B cell (primary cell): Measurements from ENCODE around the gene IKZF2. TPM values are rescaled to one million over a fixed set of nuclear protein-coding genes. Genes with fewer than 3 reads are reported as not detected.
A peak's percentile ranks its signal among the peaks of the same experiment; 100 is the strongest.

Experiments used
- ATAC-seq: fragments of 200-7000 bp; cut with Tn5 transposase; one replicate; pipeline ENCODE4 v1.10.0; 2021; ENCODE audit warnings: low read depth, mild to moderate bottlenecking, moderate number of reproducible peaks, moderate library complexity
- CTCF ChIA-PET: fragments of 350-600 bp; sonication (Branson Sonifier 250); formaldehyde crosslinking; loops from one replicate; lab custom pipeline; 2021; ENCODE audit warnings: antibody characterized with exemption, inconsistent platforms; lab: Charles Lee
- POLR2A ChIA-PET: fragments of 350-600 bp; sonication (Branson Sonifier 250); formaldehyde crosslinking; loops from one replicate; lab custom pipeline; 2021; ENCODE audit warnings: antibody characterized with exemption; lab: Charles Lee
- DNase-seq: peaks from one replicate; pipeline ENCODE4 v3.0.0; 2013
- H2AFZ ChIP-seq: 2 replicates; pipeline ENCODE4 v1.6.1; 2012; ENCODE audit warnings: mild to moderate bottlenecking, low read depth, low read length; ENCODE audit not compliant: insufficient read depth, poor library complexity, severe bottlenecking
- H3K27ac ChIP-seq, 2 donors: 1 replicate in 1 of 2; 2 replicates in 1 of 2; pipeline ENCODE4 v1.5.1; 2012 to 2013; ENCODE audit warnings: low read length in 2 of 2, mild to moderate bottlenecking in 2 of 2, moderate library complexity in 1 of 2
- H3K27me3 ChIP-seq, 4 experiments: fragments of 200-600 bp in 1 of 4; sonication (generic) in 1 of 4; replicated peaks in 1 of 4; 1 replicate in 2 of 4; 2 replicates in 2 of 4; pipeline versions ENCODE4 v1.6.1 to v1.7.0; 2013 to 2016; ENCODE audit warnings: low read length in 3 of 4, mild to moderate bottlenecking in 2 of 4, mixed read lengths in 1 of 4, moderate library complexity in 1 of 4; ENCODE audit not compliant: insufficient read depth in 4 of 4, control insufficient read depth in 3 of 4; ENCODE audit errors: control extremely low read depth in 1 of 4
- H3K36me3 ChIP-seq, 2 experiments: replicated peaks in 1 of 2; 1 replicate in 1 of 2; 2 replicates in 1 of 2; pipeline versions ENCODE4 v1.6.1 to v1.7.1; 2013; ENCODE audit warnings: low read length in 1 of 2; ENCODE audit not compliant: insufficient read depth in 2 of 2, control insufficient read depth in 1 of 2; ENCODE audit errors: control extremely low read depth in 1 of 2, extremely low read depth in 1 of 2
- H3K4me1 ChIP-seq, 2 donors: fragments of 200-600 bp in 1 of 2; sonication (generic) in 1 of 2; 1 replicate in 1 of 2; 2 replicates in 1 of 2; pipeline versions ENCODE4 v1.5.1 to v1.6.1; 2013 to 2017; ENCODE audit warnings: low read length in 2 of 2; ENCODE audit not compliant: control insufficient read depth in 2 of 2, insufficient read depth in 2 of 2
- H3K4me2 ChIP-seq: replicated peaks from 2 replicates; pipeline ENCODE3; 2012; ENCODE audit warnings: mild to moderate bottlenecking, low read depth, low read length; ENCODE audit not compliant: poor library complexity, severe bottlenecking
- H3K4me3 ChIP-seq, 5 experiments: fragments of 200-600 bp in 1 of 5; sonication (generic) in 1 of 5; 1 replicate in 3 of 5; 2 replicates in 2 of 5; pipeline versions ENCODE4 v1.5.1 to v1.7.0; 2011 to 2016; ENCODE audit warnings: low read length in 4 of 5, mild to moderate bottlenecking in 4 of 5, low read depth in 2 of 5, control low read depth in 1 of 5, moderate library complexity in 1 of 5; ENCODE audit not compliant: insufficient read depth in 1 of 5; ENCODE audit errors: control extremely low read depth in 1 of 5, extremely low read depth in 1 of 5
- H3K79me2 ChIP-seq: fragments of 200-600 bp; sonication (generic); one replicate; pipeline ENCODE4 v1.6.0; 2016; ENCODE audit warnings: low read length; ENCODE audit not compliant: control insufficient read depth, insufficient read depth
- H3K9ac ChIP-seq: fragments of 200-600 bp; sonication (generic); 2 replicates; pipeline ENCODE4 v1.6.1; 2017; ENCODE audit warnings: mild to moderate bottlenecking, low read length, moderate library complexity
- H3K9me3 ChIP-seq, 3 donors: one replicate each; pipeline versions ENCODE4 v1.6.1 to v1.7.1; 2013; ENCODE audit warnings: low read length in 2 of 3; ENCODE audit not compliant: control insufficient read depth in 2 of 3, insufficient read depth in 1 of 3; ENCODE audit errors: control extremely low read depth in 1 of 3
- H4K20me1 ChIP-seq: 2 replicates; pipeline ENCODE4 v1.6.0; 2012; ENCODE audit warnings: mild to moderate bottlenecking, low read length; ENCODE audit not compliant: insufficient read depth, control insufficient read depth, poor library complexity, severe bottlenecking
- H3K27ac Mint-ChIP-seq: one replicate; pipeline ENCODE4 v1.8.0; 2021; ENCODE audit warnings: mixed read lengths
- H3K27me3 Mint-ChIP-seq: one replicate; pipeline ENCODE4 v1.8.0; 2021; ENCODE audit warnings: mixed read lengths
- H3K4me1 Mint-ChIP-seq: one replicate; pipeline ENCODE4 v1.8.0; 2021; ENCODE audit warnings: mixed read lengths
- H3K4me3 Mint-ChIP-seq: one replicate; pipeline ENCODE4 v1.8.0; 2021; ENCODE audit warnings: mixed read lengths
- H3K9me3 Mint-ChIP-seq: one replicate; pipeline ENCODE4 v1.8.0; 2022; ENCODE audit warnings: mixed read lengths; ENCODE audit not compliant: insufficient read depth
- EZH2 ChIP-seq: IDR thresholded peaks from 2 replicates; pipeline ENCODE4 v1.6.1; 2012; ENCODE audit warnings: borderline replicate concordance, low read depth, mild to moderate bottlenecking, moderate library complexity, low read length; ENCODE audit not compliant: insufficient read depth, poor library complexity, severe bottlenecking
- WGBS: methylation state at CpG from one replicate; pipeline ENCODE4 v1.1.5; 2013; ENCODE audit warnings: missing lambda C conversion rate; ENCODE audit not compliant: insufficient coverage; 5-methylcytosine and 5-hydroxymethylcytosine counted together
- intact Hi-C: fragments of 100-400 bp; cut with micrococcal nuclease; formaldehyde crosslinking; loops from one replicate; pipeline ENCODE4 v1.10.0; 2022
- polyA plus RNA-seq: library from polyadenylated mRNA; depleted of rRNA; stranded (reverse); fragments of >200 nt; gene quantifications from 2 replicates; pipeline ENCODE4 v1.2.3, GENCODE V29; 2012
- total RNA-seq, 2 donors: library from RNA; stranded (reverse); fragments of 120-200 nt in 1 of 2; gene quantifications; 1 replicate in 1 of 2; 2 replicates in 1 of 2; pipeline versions ENCODE4 v1.2.3 to v1.2.4, GENCODE V29; 2013 to 2022
- TF ChIP-seq, protein P1 (sequence below): fragments of 200-600 bp; IDR thresholded peaks from one replicate; pipeline ENCODE4 v1.8.0; 2022; ENCODE audit warnings: antibody characterized with exemption, mild to moderate bottlenecking

The IKZF2 gene
- total and polyA plus RNA-seq, 2 donors (not counting 1 experiment from before 2014, with no cell fraction given) = 2.5 to 49.3 TPM

DNA sequence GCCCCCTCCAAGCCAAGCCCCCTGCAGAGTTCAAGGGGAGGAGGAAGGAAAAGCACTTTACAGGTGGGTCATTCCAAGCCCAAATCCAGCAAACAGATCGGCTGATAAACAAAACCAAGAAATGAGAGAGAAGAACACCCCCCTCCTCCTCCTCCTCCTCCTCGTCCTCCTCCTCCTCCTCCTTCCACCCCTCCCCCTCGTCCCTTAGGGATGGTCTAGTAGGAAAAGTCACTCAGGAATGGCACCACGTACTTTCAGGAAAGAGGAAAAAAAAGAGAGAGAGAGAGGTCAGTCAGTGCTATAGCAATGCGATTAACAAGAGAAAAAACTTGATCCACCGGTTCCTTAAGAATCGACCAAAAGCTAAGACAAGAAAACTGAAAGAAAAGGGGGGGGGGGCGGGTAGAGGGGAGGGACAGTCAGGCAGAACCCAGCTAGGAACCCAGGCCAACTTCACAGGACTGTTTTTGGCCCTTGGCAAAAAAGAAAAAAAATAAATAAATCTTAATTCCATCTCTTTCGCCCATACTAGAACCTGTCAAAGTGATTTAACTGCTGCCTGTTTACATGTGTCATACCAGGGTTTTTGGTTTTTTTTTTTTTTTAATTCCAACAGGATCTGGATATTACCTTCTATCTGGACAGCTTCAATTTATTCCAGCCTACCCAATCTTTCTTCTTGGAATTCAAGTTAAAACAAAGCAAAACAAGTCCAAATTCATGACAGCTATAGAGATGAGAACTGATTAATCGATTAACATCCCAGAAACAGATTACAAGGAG, 906 bp downstream of the IKZF2 start:
- H3K4me3 Mint-ChIP-seq = peak overlapping the region; percentile 96
- TF ChIP-seq, protein P1, sequence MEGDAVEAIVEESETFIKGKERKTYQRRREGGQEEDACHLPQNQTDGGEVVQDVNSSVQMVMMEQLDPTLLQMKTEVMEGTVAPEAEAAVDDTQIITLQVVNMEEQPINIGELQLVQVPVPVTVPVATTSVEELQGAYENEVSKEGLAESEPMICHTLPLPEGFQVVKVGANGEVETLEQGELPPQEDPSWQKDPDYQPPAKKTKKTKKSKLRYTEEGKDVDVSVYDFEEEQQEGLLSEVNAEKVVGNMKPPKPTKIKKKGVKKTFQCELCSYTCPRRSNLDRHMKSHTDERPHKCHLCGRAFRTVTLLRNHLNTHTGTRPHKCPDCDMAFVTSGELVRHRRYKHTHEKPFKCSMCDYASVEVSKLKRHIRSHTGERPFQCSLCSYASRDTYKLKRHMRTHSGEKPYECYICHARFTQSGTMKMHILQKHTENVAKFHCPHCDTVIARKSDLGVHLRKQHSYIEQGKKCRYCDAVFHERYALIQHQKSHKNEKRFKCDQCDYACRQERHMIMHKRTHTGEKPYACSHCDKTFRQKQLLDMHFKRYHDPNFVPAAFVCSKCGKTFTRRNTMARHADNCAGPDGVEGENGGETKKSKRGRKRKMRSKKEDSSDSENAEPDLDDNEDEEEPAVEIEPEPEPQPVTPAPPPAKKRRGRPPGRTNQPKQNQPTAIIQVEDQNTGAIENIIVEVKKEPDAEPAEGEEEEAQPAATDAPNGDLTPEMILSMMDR = no peak
- TF ChIP-seq EZH2 = no peak
- no peaks in the 10 kb centered on the region for H3K36me3 ChIP-seq
- H3K4me1 Mint-ChIP-seq = peaks cover 52% of the 10 kb centered on the region
- no peaks in the 10 kb centered on the region for H3K27me3 Mint-ChIP-seq
- H2AFZ ChIP-seq = peak overlapping the region; percentile 74
- peaks cover 23 to 30% of the 10 kb centered on the region in 2 donors for H3K4me1 ChIP-seq
- peak overlapping the region; percentile 94 for H3K27ac Mint-ChIP-seq
- DNase-seq (peak; percentile 39), ATAC-seq (no peak)
- H3K79me2 ChIP-seq = peaks cover 15% of the 10 kb centered on the region
- no peaks in the 10 kb centered on the region for H3K9me3 ChIP-seq
- no peaks in the 10 kb centered on the region for H3K27me3 ChIP-seq
- peak overlapping the region; percentile 50 to 99 (median 77) for H3K4me3 ChIP-seq
- intact Hi-C loops = loop anchor here (1.0 to 5.0 kb wide), 3 partner anchors 34 to 148 kb away; no protein-coding TSS in a partner anchor
- H3K9me3 Mint-ChIP-seq = no peaks in the 10 kb centered on the region
- peak overlapping the region; percentile 74 to 91 for H3K27ac ChIP-seq
- H3K4me2 ChIP-seq = peak overlapping the region; percentile 78
- no CpG with 5 or more reads among the region's 10 CpGs for WGBS
- CTCF ChIA-PET = interaction anchor here (0.6 to 7.3 kb wide), 8 partner anchors 8 to 464 kb away, joined by 3 to 141 read pairs (median 4); no protein-coding TSS in a partner anchor
- POLR2A ChIA-PET = interaction anchor here (0.7 to 0.9 kb wide), 3 partner anchors 10 to 89 kb away, joined by 3 to 5 read pairs (median 3); no protein-coding TSS in a partner anchor
- no peaks in the 10 kb centered on the region for H4K20me1 ChIP-seq
- peak overlapping the region; percentile 86 for H3K9ac ChIP-seq
